ENCODE measurements around the gene XIRP2. TPM values are rescaled to one million over a fixed set of nuclear protein-coding genes. Genes with fewer than 3 reads are reported as not detected.

Gene XIRP2
- total RNA-seq, 2 experiments from 2014 or later: not detected

GRCh38 chr2:167209784-167210183 is 321.5 kb downstream of the XIRP2 start:
- no peak for TF ChIP-seq CTCF (IDR thresholded peaks at IDR 0.05)
- ChIA-PET POLR2A (no interaction called here), CTCF (no interaction called here)
- DNase-seq: no peak
- H3K36me3 Mint-ChIP-seq (ENCODE audit: low read depth): no peaks in the 10 kb centered on the region
- H3K9me3 Mint-ChIP-seq: no peaks in the 10 kb centered on the region
- peaks cover 0 to 5% of the 10 kb centered on the region in 2 experiments for H3K9me3 ChIP-seq (ENCODE audit: control insufficient read depth in 1 of 2, insufficient read depth in 1 of 2, low read length in 2 of 2)
- intact Hi-C loops (cut with DNase I, micrococcal nuclease): loop anchor here (5.0 kb wide), 2 partner anchors 507 to 667 kb away; no protein-coding TSS in a partner anchor
- H3K4me3 Mint-ChIP-seq: no peak overlapping the region
- H3K27me3 Mint-ChIP-seq: peaks cover 4% of the 10 kb centered on the region
- no peaks in the 10 kb centered on the region for H3K27me3 ChIP-seq (ENCODE audit: control insufficient read depth in 1 of 2, insufficient read depth in 2 of 2, low read length in 2 of 2)
- no peaks in the 10 kb centered on the region for H3K36me3 ChIP-seq (ENCODE audit: insufficient read depth, low read length)
- no peaks in the 10 kb centered on the region for H3K4me1 Mint-ChIP-seq (ENCODE audit: low read depth)
- H3K27ac ChIP-seq (ENCODE audit: low read depth in 1 of 2, low read length in 2 of 2): no peak overlapping the region
- H3K4me1 ChIP-seq (ENCODE audit: insufficient read depth, low read length): no peaks in the 10 kb centered on the region
- no peak for ATAC-seq (ENCODE audit: poor library complexity)
- no peak overlapping the region for H3K27ac Mint-ChIP-seq
- no peak overlapping the region for H3K4me3 ChIP-seq (ENCODE audit: low read length)

DNA sequence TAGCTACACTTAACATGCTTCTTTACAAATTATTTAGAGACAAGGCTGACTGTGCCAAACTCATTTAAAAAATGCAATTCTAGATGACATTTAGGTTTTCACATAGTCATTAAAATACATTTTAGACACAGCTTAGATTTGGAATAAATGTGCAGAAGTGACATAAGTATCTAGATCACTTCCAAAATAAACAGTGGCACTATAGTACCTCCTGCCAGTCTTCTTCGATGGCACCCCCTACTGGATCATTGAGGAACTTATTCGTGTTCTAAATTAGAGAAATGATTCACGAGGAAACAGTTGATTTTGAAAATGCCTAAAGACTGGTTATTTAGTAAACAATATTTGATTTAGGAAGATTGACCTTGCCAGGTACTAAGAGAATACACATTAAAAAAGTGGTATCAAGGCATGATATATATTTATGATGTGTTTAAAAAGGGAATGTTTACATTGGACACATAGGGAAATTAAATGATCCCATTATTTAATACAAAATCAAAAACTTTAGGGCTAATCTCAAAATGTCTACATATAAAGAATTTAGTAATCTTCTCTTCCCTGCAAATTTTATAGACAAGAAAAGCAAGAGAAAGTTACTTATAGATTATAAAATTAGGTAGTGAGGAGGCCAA is 323.9 kb downstream of the XIRP2 start:
- Mint-ChIP-seq H3K27ac (no peak overlapping the region), H3K36me3 (ENCODE audit: low read depth) (no peaks in the 10 kb centered on the region), H3K4me3 (no peak overlapping the region), H3K27me3 (peaks cover 4% of the 10 kb centered on the region), H3K9me3 (no peaks in the 10 kb centered on the region), H3K4me1 (ENCODE audit: low read depth) (no peaks in the 10 kb centered on the region)
- TF ChIP-seq CTCF (IDR thresholded peaks at IDR 0.05): peak; percentile 32
- Histone ChIP-seq H3K36me3 (ENCODE audit: insufficient read depth, low read length) (no peaks in the 10 kb centered on the region), H3K9me3 (ENCODE audit: control insufficient read depth in 1 of 2, insufficient read depth in 1 of 2, low read length in 2 of 2) (peaks cover 0 to 5% of the 10 kb centered on the region in 2 experiments), H3K27me3 (ENCODE audit: control insufficient read depth in 1 of 2, insufficient read depth in 2 of 2, low read length in 2 of 2) (no peaks in the 10 kb centered on the region), H3K27ac (ENCODE audit: low read depth in 1 of 2, low read length in 2 of 2) (no peak overlapping the region), H3K4me1 (ENCODE audit: insufficient read depth, low read length) (no peaks in the 10 kb centered on the region), H3K4me3 (ENCODE audit: low read length) (no peak overlapping the region)
- ChIA-PET CTCF (interaction anchor here (0.7 kb wide), 1 partner anchor 10 kb away, joined by 3 read pairs; no protein-coding TSS in a partner anchor), POLR2A (no interaction called here)
- intact Hi-C loops (cut with DNase I, micrococcal nuclease): loop anchor here (1.0 to 5.0 kb wide), 3 partner anchors 510 to 673 kb away; no protein-coding TSS in a partner anchor
- ATAC-seq (ENCODE audit: poor library complexity) (no peak), DNase-seq (peak in 4 of 14 experiments; percentile 17 to 32 (median 24))

DNA sequence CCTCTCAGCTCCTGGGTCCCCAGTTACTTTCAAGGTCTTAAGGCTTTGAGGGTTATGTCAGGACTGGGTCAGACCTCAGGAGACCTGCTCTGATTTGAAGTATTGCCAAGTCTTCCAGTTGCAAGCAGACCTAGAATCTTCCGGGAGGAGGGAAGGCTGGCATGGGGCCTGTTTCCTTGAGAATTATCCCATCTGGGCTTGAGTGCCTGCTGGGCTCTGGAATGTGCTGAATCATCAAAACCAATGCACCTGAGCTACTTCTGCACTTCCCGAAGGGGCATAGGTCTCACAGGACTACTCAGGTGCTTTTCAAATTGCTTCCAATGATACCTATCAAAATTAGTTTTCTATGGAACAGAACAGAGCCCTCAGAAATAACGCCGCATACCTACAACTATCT is 327.3 kb downstream of the XIRP2 start:
- Histone ChIP-seq H3K9me3 (ENCODE audit: control insufficient read depth in 1 of 2, insufficient read depth in 1 of 2, low read length in 2 of 2) (peaks cover 0 to 5% of the 10 kb centered on the region in 2 experiments), H3K4me3 (ENCODE audit: low read length) (no peak overlapping the region), H3K27me3 (ENCODE audit: control insufficient read depth in 1 of 2, insufficient read depth in 2 of 2, low read length in 2 of 2) (no peaks in the 10 kb centered on the region), H3K27ac (ENCODE audit: low read depth in 1 of 2, low read length in 2 of 2) (no peak overlapping the region), H3K36me3 (ENCODE audit: insufficient read depth, low read length) (no peaks in the 10 kb centered on the region), H3K4me1 (ENCODE audit: insufficient read depth, low read length) (no peaks in the 10 kb centered on the region)
- no peak for DNase-seq
- no peak overlapping the region for H3K4me3 Mint-ChIP-seq
- no peak overlapping the region for H3K27ac Mint-ChIP-seq
- no peaks in the 10 kb centered on the region for H3K36me3 Mint-ChIP-seq (ENCODE audit: low read depth)
- H3K27me3 Mint-ChIP-seq: peaks cover 4% of the 10 kb centered on the region
- ATAC-seq (ENCODE audit: poor library complexity): no peak
- POLR2A ChIA-PET: no interaction called here
- CTCF ChIA-PET: no interaction called here
- no peaks in the 10 kb centered on the region for H3K9me3 Mint-ChIP-seq
- H3K4me1 Mint-ChIP-seq (ENCODE audit: low read depth): no peaks in the 10 kb centered on the region
- no peak for TF ChIP-seq CTCF (IDR thresholded peaks at IDR 0.05)
- intact Hi-C loops (cut with DNase I, micrococcal nuclease): no loop called here

Data from CD4-positive, alpha-beta T cell (primary cell).